ENCODE measurements around the gene ZNF165. TPM values are rescaled to one million over a fixed set of nuclear protein-coding genes. Genes with fewer than 3 reads are reported as not detected.

Gene ZNF165
- total RNA-seq, 3 donors from 2014 or later = 0.16 to 3.1 (median 2.0) TPM

GRCh38 chr6:28078050-28078449 is 2.3 kb upstream of the ZNF165 start:
- TF ChIP-seq POLR2AphosphoS5 (IDR thresholded peaks at IDR 0.05) (no peak), POLR2A (IDR thresholded peaks at IDR 0.05) (no peak), CTCF (IDR thresholded peaks at IDR 0.05) (no peak)
- H3K27ac ChIP-seq = no peak overlapping the region
- no peaks in the 10 kb centered on the region for H3K9me3 ChIP-seq
- no peak overlapping the region for H3K4me3 ChIP-seq
- DNase-seq (ENCODE audit: low spot score in 2 of 2) = no peak
- H3K4me1 ChIP-seq = no peaks in the 10 kb centered on the region
- no peaks in the 10 kb centered on the region for H3K36me3 ChIP-seq
- intact Hi-C loops (cut with DNase I; ENCODE audit: low total_unique reads) = no loop called here
- H3K27me3 ChIP-seq = no peaks in the 10 kb centered on the region

- no peaks in the 10 kb centered on the region for H3K36me3 ChIP-seq
- H3K27me3 ChIP-seq = no peaks in the 10 kb centered on the region
- DNase-seq (ENCODE audit: low spot score in 2 of 2) = no peak
- intact Hi-C loops (cut with DNase I; ENCODE audit: low total_unique reads) = no loop called here
- no peak overlapping the region for H3K27ac ChIP-seq
- no peaks in the 10 kb centered on the region for H3K9me3 ChIP-seq
- no peak overlapping the region for H3K4me3 ChIP-seq
- no peaks in the 10 kb centered on the region for H3K4me1 ChIP-seq
- TF ChIP-seq POLR2AphosphoS5 (IDR thresholded peaks at IDR 0.05) = no peak
- no peak for TF ChIP-seq POLR2A (IDR thresholded peaks at IDR 0.05)
- no peak for TF ChIP-seq CTCF (IDR thresholded peaks at IDR 0.05)
These were observed 1.5 kb upstream of the ZNF165 start for GRCh38 chr6:28078836-28079235.

- no peaks in the 10 kb centered on the region for H3K36me3 ChIP-seq
- intact Hi-C loops (cut with DNase I; ENCODE audit: low total_unique reads) = no loop called here
- no peaks in the 10 kb centered on the region for H3K27me3 ChIP-seq
- peak; percentile 94 to 95 for DNase-seq (ENCODE audit: low spot score in 2 of 2)
- TF ChIP-seq POLR2A (IDR thresholded peaks at IDR 0.05) = peak; percentile 47
- TF ChIP-seq POLR2AphosphoS5 (IDR thresholded peaks at IDR 0.05) = peak; percentile 82 to 93 (median 87)
- TF ChIP-seq CTCF (IDR thresholded peaks at IDR 0.05) = no peak
- H3K4me1 ChIP-seq = no peaks in the 10 kb centered on the region
- no peaks in the 10 kb centered on the region for H3K9me3 ChIP-seq
- peak overlapping the region; percentile 73 to 95 (median 78) for H3K4me3 ChIP-seq
- peak overlapping the region; percentile 96 to 99 for H3K27ac ChIP-seq
These were observed 490 bp downstream of the ZNF165 start for GRCh38 chr6:28080631-28081485.

- no peak for DNase-seq (ENCODE audit: low spot score in 2 of 2)
- no peaks in the 10 kb centered on the region for H3K9me3 ChIP-seq
- no peaks in the 10 kb centered on the region for H3K36me3 ChIP-seq
- intact Hi-C loops (cut with DNase I; ENCODE audit: low total_unique reads) = no loop called here
- H3K4me3 ChIP-seq = peak overlapping the region; percentile 73 to 95 (median 78)
- H3K4me1 ChIP-seq = no peaks in the 10 kb centered on the region
- TF ChIP-seq POLR2A (IDR thresholded peaks at IDR 0.05) (no peak), CTCF (IDR thresholded peaks at IDR 0.05) (no peak), POLR2AphosphoS5 (IDR thresholded peaks at IDR 0.05) (no peak)
- no peaks in the 10 kb centered on the region for H3K27me3 ChIP-seq
- H3K27ac ChIP-seq = peak overlapping the region; percentile 96 to 99
These were observed 1.1 kb downstream of the ZNF165 start for GRCh38 chr6:28081486-28081751.

GRCh38 chr6:28082939-28083338 is 2.6 kb downstream of the ZNF165 start:
- H3K9me3 ChIP-seq = no peaks in the 10 kb centered on the region
- no peak overlapping the region for H3K27ac ChIP-seq
- no peak for DNase-seq (ENCODE audit: low spot score in 2 of 2)
- intact Hi-C loops (cut with DNase I; ENCODE audit: low total_unique reads) = no loop called here
- H3K4me1 ChIP-seq = no peaks in the 10 kb centered on the region
- no peak overlapping the region for H3K4me3 ChIP-seq
- no peaks in the 10 kb centered on the region for H3K27me3 ChIP-seq
- TF ChIP-seq POLR2AphosphoS5 (IDR thresholded peaks at IDR 0.05) (no peak), POLR2A (IDR thresholded peaks at IDR 0.05) (no peak), CTCF (IDR thresholded peaks at IDR 0.05) (no peak)
- no peaks in the 10 kb centered on the region for H3K36me3 ChIP-seq

Data from breast epithelium (tissue), 4 donors.